Testis (tissue), 2 donors: Measurements from ENCODE around the gene CELA1.

Source experiments
- POLR2A ChIP-seq: fragments of 450-650 bp; IDR thresholded peaks from one replicate; pipeline ENCODE4 v1.6.1; 2017; ENCODE audit warnings: antibody characterized with exemption, mild to moderate bottlenecking, moderate library complexity
- TF ChIP-seq, protein P1 (sequence below), 3 experiments: fragments of 450-650 bp in 2 of 3; fragments of 200-600 bp in 1 of 3; sonication (generic) in 1 of 3; IDR thresholded peaks; one replicate each; pipeline ENCODE4 v1.5.1; 2016 to 2019; ENCODE audit warnings: antibody characterized with exemption in 3 of 3, mild to moderate bottlenecking in 2 of 3, moderate library complexity in 1 of 3

DNA sequence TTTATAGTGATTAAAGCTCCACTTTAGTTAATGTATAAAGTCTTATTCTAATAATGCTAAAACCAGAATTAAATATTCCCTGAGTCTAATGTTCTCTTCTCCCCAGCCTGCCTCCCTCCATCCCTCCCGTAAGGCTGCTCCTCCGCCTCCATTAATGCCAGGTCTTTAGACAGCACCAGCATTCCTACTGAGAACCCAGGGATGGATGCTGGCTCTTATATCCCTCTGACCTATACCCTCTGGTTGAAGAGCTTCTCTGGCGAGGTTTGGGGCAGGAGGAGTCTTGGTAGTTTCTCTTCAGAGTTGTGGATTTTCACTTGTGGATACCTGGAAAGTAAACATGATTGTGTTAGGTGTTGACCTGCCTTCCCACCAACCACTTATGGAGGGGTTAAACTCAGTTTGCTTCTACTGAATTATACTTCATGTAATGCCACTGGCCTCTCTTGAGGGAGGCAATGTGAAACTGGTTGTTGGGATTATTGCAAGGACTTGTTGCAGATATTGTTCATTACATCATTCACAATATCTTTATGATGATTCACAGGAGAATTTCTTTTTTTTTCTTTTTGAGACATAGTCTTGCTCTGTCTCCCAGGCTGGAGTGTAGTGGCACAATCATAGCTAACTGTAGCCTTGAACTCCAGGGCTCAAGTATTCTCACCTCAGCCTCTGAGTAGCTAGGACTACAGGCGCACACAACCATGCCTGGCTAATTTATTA is 65.1 kb downstream of the CELA1 start:
- no peak for TF ChIP-seq POLR2A
- TF ChIP-seq, protein P1, sequence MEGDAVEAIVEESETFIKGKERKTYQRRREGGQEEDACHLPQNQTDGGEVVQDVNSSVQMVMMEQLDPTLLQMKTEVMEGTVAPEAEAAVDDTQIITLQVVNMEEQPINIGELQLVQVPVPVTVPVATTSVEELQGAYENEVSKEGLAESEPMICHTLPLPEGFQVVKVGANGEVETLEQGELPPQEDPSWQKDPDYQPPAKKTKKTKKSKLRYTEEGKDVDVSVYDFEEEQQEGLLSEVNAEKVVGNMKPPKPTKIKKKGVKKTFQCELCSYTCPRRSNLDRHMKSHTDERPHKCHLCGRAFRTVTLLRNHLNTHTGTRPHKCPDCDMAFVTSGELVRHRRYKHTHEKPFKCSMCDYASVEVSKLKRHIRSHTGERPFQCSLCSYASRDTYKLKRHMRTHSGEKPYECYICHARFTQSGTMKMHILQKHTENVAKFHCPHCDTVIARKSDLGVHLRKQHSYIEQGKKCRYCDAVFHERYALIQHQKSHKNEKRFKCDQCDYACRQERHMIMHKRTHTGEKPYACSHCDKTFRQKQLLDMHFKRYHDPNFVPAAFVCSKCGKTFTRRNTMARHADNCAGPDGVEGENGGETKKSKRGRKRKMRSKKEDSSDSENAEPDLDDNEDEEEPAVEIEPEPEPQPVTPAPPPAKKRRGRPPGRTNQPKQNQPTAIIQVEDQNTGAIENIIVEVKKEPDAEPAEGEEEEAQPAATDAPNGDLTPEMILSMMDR (IDR thresholded peaks at IDR 0.05), result no peak
